Activated CD8-positive, alpha-beta memory T cell treated with anti-CD3 and anti-CD28 coated beads, Interleukin-2, amount 10 ng/mL, durations not matched to agents 7 days and 5 days (primary cell): ENCODE results near the gene BACH2. TPM values are rescaled to one million over a fixed set of nuclear protein-coding genes. Genes with fewer than 3 reads are reported as not detected.

ENCODE experiments used
- ATAC-seq: fragments of 150-1000 bp; cut with Tn5 transposase; one replicate; pipeline ENCODE4 v1.10.0; 2021; ENCODE audit warnings: moderate library complexity
- CTCF ChIA-PET: fragments of 350-600 bp; sonication (Branson Sonifier 250); formaldehyde crosslinking; loops from one replicate; lab custom pipeline; 2021; ENCODE audit warnings: antibody characterized with exemption; lab: Charles Lee
- DNase-seq: peaks from one replicate; pipeline ENCODE4 v3.0.0-alpha.2; 2020
- H3K27ac Mint-ChIP-seq: one replicate; pipeline ENCODE4 v1.8.0; 2021; ENCODE audit warnings: mild to moderate bottlenecking, mixed read lengths
- H3K27me3 Mint-ChIP-seq: one replicate; pipeline ENCODE4 v1.8.0; 2021; ENCODE audit warnings: mixed read lengths
- H3K36me3 Mint-ChIP-seq: one replicate; pipeline ENCODE4 v1.8.0; 2021; ENCODE audit warnings: mild to moderate bottlenecking, mixed read lengths
- H3K4me1 Mint-ChIP-seq: one replicate; pipeline ENCODE4 v1.8.0; 2021; ENCODE audit warnings: mixed read lengths
- H3K4me3 Mint-ChIP-seq: one replicate; pipeline ENCODE4 v1.8.0; 2021; ENCODE audit warnings: mild to moderate bottlenecking, moderate library complexity, mixed read lengths
- H3K9me3 Mint-ChIP-seq: one replicate; pipeline ENCODE4 v1.8.0; 2022; ENCODE audit warnings: low read depth, mixed read lengths
- total RNA-seq, 2 experiments: library from RNA; stranded (reverse); gene quantifications; one replicate each; pipeline ENCODE4 v1.2.3, GENCODE V29; 2021

Gene BACH2
- total RNA-seq, 2 experiments from 2014 or later = 21.5 to 22.6 TPM

GRCh38 chr6:90154755-90155470 is 141.7 kb downstream of the BACH2 start:
- CTCF ChIA-PET = no interaction called here
- no peak for DNase-seq
- ATAC-seq = no peak
- H3K9me3 Mint-ChIP-seq = no peaks in the 10 kb centered on the region
- peaks cover 16% of the 10 kb centered on the region for H3K4me1 Mint-ChIP-seq
- no peaks in the 10 kb centered on the region for H3K27me3 Mint-ChIP-seq
- H3K4me3 Mint-ChIP-seq = no peak overlapping the region
- no peak overlapping the region for H3K27ac Mint-ChIP-seq
- H3K36me3 Mint-ChIP-seq = peaks cover 2% of the 10 kb centered on the region

GRCh38 chr6:90151576-90152422 is 144.8 kb downstream of the BACH2 start:
- Mint-ChIP-seq H3K9me3 (no peaks in the 10 kb centered on the region), H3K27ac (no peak overlapping the region), H3K36me3 (peaks cover 2% of the 10 kb centered on the region), H3K27me3 (no peaks in the 10 kb centered on the region), H3K4me3 (no peak overlapping the region), H3K4me1 (peaks cover 10% of the 10 kb centered on the region)
- no peak for DNase-seq
- CTCF ChIA-PET = no interaction called here
- ATAC-seq = no peak

GRCh38 chr6:90149280-90149679 is 147.4 kb downstream of the BACH2 start:
- CTCF ChIA-PET = interaction anchor here (0.5 to 1.5 kb wide), 2 partner anchors 32 to 39 kb away, joined by 3 to 4 read pairs; no protein-coding TSS in a partner anchor
- ATAC-seq (no peak), DNase-seq (no peak)
- Mint-ChIP-seq H3K27me3 (no peaks in the 10 kb centered on the region), H3K9me3 (no peaks in the 10 kb centered on the region), H3K27ac (no peak overlapping the region), H3K36me3 (no peaks in the 10 kb centered on the region), H3K4me3 (no peak overlapping the region), H3K4me1 (peaks cover 15% of the 10 kb centered on the region)

- no peak overlapping the region for H3K4me3 Mint-ChIP-seq
- H3K4me1 Mint-ChIP-seq = peaks cover 13% of the 10 kb centered on the region
- DNase-seq (no peak), ATAC-seq (no peak)
- H3K9me3 Mint-ChIP-seq = no peaks in the 10 kb centered on the region
- no peaks in the 10 kb centered on the region for H3K36me3 Mint-ChIP-seq
- no peaks in the 10 kb centered on the region for H3K27me3 Mint-ChIP-seq
- CTCF ChIA-PET = interaction anchor here (1.5 kb wide), 1 partner anchor 32 kb away, joined by 4 read pairs; no protein-coding TSS in a partner anchor
- H3K27ac Mint-ChIP-seq = no peak overlapping the region
Observed at GRCh38 chr6:90148867-90149266, 147.8 kb downstream of the BACH2 start.

GRCh38 chr6:90146921-90147649 is 149.6 kb downstream of the BACH2 start:
- Mint-ChIP-seq H3K4me3 (no peak overlapping the region), H3K9me3 (no peaks in the 10 kb centered on the region), H3K36me3 (no peaks in the 10 kb centered on the region), H3K4me1 (peaks cover 13% of the 10 kb centered on the region), H3K27ac (no peak overlapping the region), H3K27me3 (peaks cover 5% of the 10 kb centered on the region)
- CTCF ChIA-PET = no interaction called here
- ATAC-seq (no peak), DNase-seq (no peak)

GRCh38 chr6:90146024-90146423 is 150.6 kb downstream of the BACH2 start:
- H3K36me3 Mint-ChIP-seq = no peaks in the 10 kb centered on the region
- no peak for ATAC-seq
- H3K9me3 Mint-ChIP-seq = no peaks in the 10 kb centered on the region
- DNase-seq = no peak
- peaks cover 13% of the 10 kb centered on the region for H3K4me1 Mint-ChIP-seq
- CTCF ChIA-PET = no interaction called here
- H3K27ac Mint-ChIP-seq = no peak overlapping the region
- peaks cover 5% of the 10 kb centered on the region for H3K27me3 Mint-ChIP-seq
- H3K4me3 Mint-ChIP-seq = no peak overlapping the region

- Mint-ChIP-seq H3K36me3 (no peaks in the 10 kb centered on the region), H3K9me3 (no peaks in the 10 kb centered on the region), H3K4me3 (no peak overlapping the region), H3K4me1 (peaks cover 13% of the 10 kb centered on the region), H3K27me3 (peaks cover 5% of the 10 kb centered on the region), H3K27ac (no peak overlapping the region)
- no peak for ATAC-seq
- no peak for DNase-seq
- CTCF ChIA-PET = no interaction called here
Observed at GRCh38 chr6:90144928-90145555, 151.6 kb downstream of the BACH2 start.

- Mint-ChIP-seq H3K4me1 (peaks cover 13% of the 10 kb centered on the region), H3K36me3 (no peaks in the 10 kb centered on the region), H3K4me3 (no peak overlapping the region), H3K27me3 (peaks cover 5% of the 10 kb centered on the region), H3K27ac (no peak overlapping the region), H3K9me3 (no peaks in the 10 kb centered on the region)
- DNase-seq (no peak), ATAC-seq (no peak)
- CTCF ChIA-PET = no interaction called here
Observed at GRCh38 chr6:90144396-90144795, 152.2 kb downstream of the BACH2 start.

- no peaks in the 10 kb centered on the region for H3K36me3 Mint-ChIP-seq
- H3K9me3 Mint-ChIP-seq = no peaks in the 10 kb centered on the region
- H3K27me3 Mint-ChIP-seq = peaks cover 5% of the 10 kb centered on the region
- ATAC-seq = no peak
- no peak for DNase-seq
- no peak overlapping the region for H3K27ac Mint-ChIP-seq
- CTCF ChIA-PET = interaction anchor here (1.5 kb wide), 1 partner anchor 337 kb away, joined by 3 read pairs; no protein-coding TSS in a partner anchor
- H3K4me3 Mint-ChIP-seq = no peak overlapping the region
- H3K4me1 Mint-ChIP-seq = peaks cover 11% of the 10 kb centered on the region
Observed at GRCh38 chr6:90140683-90141082, 156.0 kb downstream of the BACH2 start.

GRCh38 chr6:90139272-90139817 is 157.3 kb downstream of the BACH2 start:
- H3K4me3 Mint-ChIP-seq = no peak overlapping the region
- H3K4me1 Mint-ChIP-seq = peaks cover 1% of the 10 kb centered on the region
- CTCF ChIA-PET = interaction anchor here (1.5 to 1.6 kb wide), 2 partner anchors 199 to 338 kb away, joined by 3 read pairs; no protein-coding TSS in a partner anchor
- ATAC-seq = no peak
- H3K9me3 Mint-ChIP-seq = no peaks in the 10 kb centered on the region
- no peak for DNase-seq
- no peak overlapping the region for H3K27ac Mint-ChIP-seq
- H3K27me3 Mint-ChIP-seq = peaks cover 5% of the 10 kb centered on the region
- peaks cover 2% of the 10 kb centered on the region for H3K36me3 Mint-ChIP-seq

- Mint-ChIP-seq H3K27ac (no peak overlapping the region), H3K9me3 (no peaks in the 10 kb centered on the region), H3K4me1 (no peaks in the 10 kb centered on the region), H3K36me3 (peaks cover 2% of the 10 kb centered on the region), H3K4me3 (no peak overlapping the region), H3K27me3 (no peaks in the 10 kb centered on the region)
- DNase-seq (no peak), ATAC-seq (no peak)
- CTCF ChIA-PET = interaction anchor here (0.9 to 2.0 kb wide), 2 partner anchors 20 to 412 kb away, joined by 3 to 5 read pairs; no protein-coding TSS in a partner anchor
Observed at GRCh38 chr6:90136837-90137568, 159.6 kb downstream of the BACH2 start.

- Mint-ChIP-seq H3K27ac (no peak overlapping the region), H3K27me3 (no peaks in the 10 kb centered on the region), H3K36me3 (peaks cover 2% of the 10 kb centered on the region), H3K4me3 (no peak overlapping the region), H3K4me1 (no peaks in the 10 kb centered on the region), H3K9me3 (no peaks in the 10 kb centered on the region)
- no peak for ATAC-seq
- CTCF ChIA-PET = no interaction called here
- no peak for DNase-seq
Observed at GRCh38 chr6:90136176-90136575, 160.5 kb downstream of the BACH2 start.
